ENCODE data around the gene PTTG1. TPM values are rescaled to one million over a fixed set of nuclear protein-coding genes. Genes with fewer than 3 reads are reported as not detected.

PTTG1 gene
- total and polyA plus RNA-seq, 2 of the 4 experiments (the other 2 are of a cell fraction) = 98.6 to 118 TPM

DNA sequence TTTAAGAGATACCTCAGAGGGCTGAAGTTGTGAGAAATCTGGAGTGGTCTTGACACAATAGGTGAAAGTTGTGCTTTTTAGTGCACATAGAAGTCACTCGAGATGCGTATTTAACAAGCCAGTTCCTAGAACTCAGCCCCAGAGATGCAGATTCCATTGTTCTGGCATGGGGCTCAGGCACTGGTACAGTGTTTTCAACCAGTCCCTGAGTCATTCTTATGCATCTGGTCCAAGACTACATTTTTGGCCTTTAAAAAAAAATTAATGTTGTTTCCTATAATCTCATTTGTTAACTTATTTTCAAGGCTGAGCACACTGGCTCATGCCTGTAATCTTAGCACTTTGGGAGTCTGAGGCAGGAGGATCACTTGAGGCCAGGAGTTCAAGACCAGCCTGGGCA lies 29.6 kb downstream of the PTTG1 start:
- Histone ChIP-seq H3K56ac (ENCODE audit: extremely low read depth, insufficient read depth, low read length) (no peak overlapping the region), H3K18ac (ENCODE audit: low read depth, low read length) (no peak overlapping the region), H2BK15ac (ENCODE audit: low read depth, low read length) (no peak overlapping the region), H3K4me2 (ENCODE audit: low read depth, low read length) (no peak overlapping the region), H3K14ac (replicated peaks; ENCODE audit: low read depth, low read length) (no peak overlapping the region), H3K4ac (ENCODE audit: low read depth, low read length) (no peak overlapping the region), H4K20me1 (ENCODE audit: insufficient read depth, low read length) (no peaks in the 10 kb centered on the region), H4K8ac (ENCODE audit: low read depth in 2 of 2, low read length in 2 of 2) (no peak overlapping the region), H3K4me3 (ENCODE audit: insufficient read depth, low read depth, low read length) (no peak overlapping the region), H3K23ac (ENCODE audit: low read depth, low read length) (no peak overlapping the region), H3K79me1 (ENCODE audit: low read depth in 1 of 2, low read length in 2 of 2) (no peaks in the 10 kb centered on the region), H3K9me1 (ENCODE audit: insufficient read depth, low read length) (no peaks in the 10 kb centered on the region), H2AK9ac (replicated peaks; ENCODE audit: low read depth, low read length, poor library complexity) (no peak overlapping the region), H3K4me1 (ENCODE audit: control insufficient read depth, insufficient read depth, low read length) (no peaks in the 10 kb centered on the region), H3K27me3 (ENCODE audit: control insufficient read depth, insufficient read depth, low read length) (peaks cover 15% of the 10 kb centered on the region), H3K9me3 (ENCODE audit: control insufficient read depth, insufficient read depth, low read length) (no peaks in the 10 kb centered on the region), H4K5ac (ENCODE audit: low read depth, low read length) (no peak overlapping the region), H2BK20ac (ENCODE audit: low read depth, low read length) (no peak overlapping the region), H4K91ac (ENCODE audit: insufficient read depth, low read depth, low read length) (no peak overlapping the region), H3K27ac (ENCODE audit: insufficient read depth, low read length) (no peak overlapping the region), H3K36me3 (ENCODE audit: control insufficient read depth, insufficient read depth, low read length) (no peaks in the 10 kb centered on the region), H2BK5ac (ENCODE audit: low read depth, low read length, poor library complexity, severe bottlenecking) (no peak overlapping the region), H3K9ac (ENCODE audit: low read depth, low read length) (no peak overlapping the region), H2AK5ac (ENCODE audit: low read depth, low read length) (no peak overlapping the region), H2AFZ (replicated peaks; ENCODE audit: low read length, poor library complexity) (no peak overlapping the region), H2BK120ac (ENCODE audit: low read depth, low read length) (no peak overlapping the region)
- ATAC-seq (ENCODE audit: low read depth) (no peak), DNase-seq (no peak)
- TF ChIP-seq NFE2L2 (IDR thresholded peaks at IDR 0.05; ENCODE audit: low read depth, low read length) = no peak
- no peak for TF ChIP-seq MAFK (IDR thresholded peaks at IDR 0.05; ENCODE audit: low read depth, low read length)
- TF ChIP-seq MXI1 (IDR thresholded peaks at IDR 0.05; ENCODE audit: borderline replicate concordance, low read depth, low read length) = no peak
- no peak for TF ChIP-seq MAZ (IDR thresholded peaks at IDR 0.05; ENCODE audit: borderline replicate concordance, low read depth, low read length)
- no peak for TF ChIP-seq RCOR1 (IDR thresholded peaks at IDR 0.05; ENCODE audit: insufficient replicate concordance, low read length)
- no peak for TF ChIP-seq CHD1 (IDR thresholded peaks at IDR 0.05; ENCODE audit: low read depth, low read length)
- WGBS, 2 experiments (ENCODE audit: extremely low coverage in 2 of 2, insufficient read length in 1 of 2) = no CpG with 5 or more reads among the region's 2 CpGs
- dilution Hi-C loops (cut with HindIII; ENCODE audit: low sequenced_read_pairs, unreplicated experiment) = no loop called here
- BruUV-seq (replicated peaks) = no TSS peak
- ChIA-PET POLR2A (ENCODE audit: unreplicated experiment) (no interaction called here), CTCF (interaction anchor here (2.0 kb wide), 1 partner anchor 13 kb away, joined by 8 read pairs; no protein-coding TSS in a partner anchor)
- in situ Hi-C loops (cut with MboI; ENCODE audit: low sequenced_read_pairs) = no loop called here
- intact Hi-C loops (cut with micrococcal nuclease) = no loop called here

Data from IMR-90 (cell line).